DMS79 (cell line): ENCODE measurements around the gene STAB1.

Experiments used
- DNase-seq: peaks from one replicate; lab custom pipeline; 2025; lab: John Stamatoyannopoulos, UW

The STAB1 gene, protein sequence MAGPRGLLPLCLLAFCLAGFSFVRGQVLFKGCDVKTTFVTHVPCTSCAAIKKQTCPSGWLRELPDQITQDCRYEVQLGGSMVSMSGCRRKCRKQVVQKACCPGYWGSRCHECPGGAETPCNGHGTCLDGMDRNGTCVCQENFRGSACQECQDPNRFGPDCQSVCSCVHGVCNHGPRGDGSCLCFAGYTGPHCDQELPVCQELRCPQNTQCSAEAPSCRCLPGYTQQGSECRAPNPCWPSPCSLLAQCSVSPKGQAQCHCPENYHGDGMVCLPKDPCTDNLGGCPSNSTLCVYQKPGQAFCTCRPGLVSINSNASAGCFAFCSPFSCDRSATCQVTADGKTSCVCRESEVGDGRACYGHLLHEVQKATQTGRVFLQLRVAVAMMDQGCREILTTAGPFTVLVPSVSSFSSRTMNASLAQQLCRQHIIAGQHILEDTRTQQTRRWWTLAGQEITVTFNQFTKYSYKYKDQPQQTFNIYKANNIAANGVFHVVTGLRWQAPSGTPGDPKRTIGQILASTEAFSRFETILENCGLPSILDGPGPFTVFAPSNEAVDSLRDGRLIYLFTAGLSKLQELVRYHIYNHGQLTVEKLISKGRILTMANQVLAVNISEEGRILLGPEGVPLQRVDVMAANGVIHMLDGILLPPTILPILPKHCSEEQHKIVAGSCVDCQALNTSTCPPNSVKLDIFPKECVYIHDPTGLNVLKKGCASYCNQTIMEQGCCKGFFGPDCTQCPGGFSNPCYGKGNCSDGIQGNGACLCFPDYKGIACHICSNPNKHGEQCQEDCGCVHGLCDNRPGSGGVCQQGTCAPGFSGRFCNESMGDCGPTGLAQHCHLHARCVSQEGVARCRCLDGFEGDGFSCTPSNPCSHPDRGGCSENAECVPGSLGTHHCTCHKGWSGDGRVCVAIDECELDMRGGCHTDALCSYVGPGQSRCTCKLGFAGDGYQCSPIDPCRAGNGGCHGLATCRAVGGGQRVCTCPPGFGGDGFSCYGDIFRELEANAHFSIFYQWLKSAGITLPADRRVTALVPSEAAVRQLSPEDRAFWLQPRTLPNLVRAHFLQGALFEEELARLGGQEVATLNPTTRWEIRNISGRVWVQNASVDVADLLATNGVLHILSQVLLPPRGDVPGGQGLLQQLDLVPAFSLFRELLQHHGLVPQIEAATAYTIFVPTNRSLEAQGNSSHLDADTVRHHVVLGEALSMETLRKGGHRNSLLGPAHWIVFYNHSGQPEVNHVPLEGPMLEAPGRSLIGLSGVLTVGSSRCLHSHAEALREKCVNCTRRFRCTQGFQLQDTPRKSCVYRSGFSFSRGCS (N-terminal part only)

DNA sequence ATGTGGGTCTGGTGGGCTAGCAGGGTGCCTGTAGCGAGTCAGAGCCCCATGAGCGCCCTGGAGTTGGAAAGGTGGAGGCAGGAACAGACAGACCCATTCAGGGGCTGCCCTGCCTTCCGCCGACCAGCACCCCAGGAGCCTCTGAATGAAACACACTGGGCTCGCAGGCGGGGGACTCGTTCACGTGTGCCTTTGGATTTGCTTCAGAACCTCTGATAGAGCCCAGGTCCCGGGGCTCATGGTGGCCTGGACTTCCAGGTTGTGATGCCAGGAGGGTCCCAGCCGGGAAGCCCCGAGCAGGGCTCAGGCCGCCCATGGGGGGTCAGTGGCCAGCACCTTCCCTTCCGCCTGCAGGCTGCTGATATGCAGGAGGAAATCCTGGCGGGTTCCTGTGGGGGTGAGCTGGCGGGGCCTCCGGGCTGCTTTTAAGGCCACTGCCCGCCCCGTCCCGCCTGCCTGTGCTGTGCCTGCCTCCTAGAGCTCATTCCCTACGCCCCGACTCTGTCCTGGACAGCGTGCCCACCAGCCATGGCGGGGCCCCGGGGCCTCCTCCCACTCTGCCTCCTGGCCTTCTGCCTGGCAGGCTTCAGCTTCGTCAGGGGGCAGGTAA, at the start of gene STAB1:
STAB1 (plus strand) TSS at position 453 of the 610 bp plus-strand sequence; CDS start at position 529, 76 bp downstream.
- no peak for DNase-seq

DNA sequence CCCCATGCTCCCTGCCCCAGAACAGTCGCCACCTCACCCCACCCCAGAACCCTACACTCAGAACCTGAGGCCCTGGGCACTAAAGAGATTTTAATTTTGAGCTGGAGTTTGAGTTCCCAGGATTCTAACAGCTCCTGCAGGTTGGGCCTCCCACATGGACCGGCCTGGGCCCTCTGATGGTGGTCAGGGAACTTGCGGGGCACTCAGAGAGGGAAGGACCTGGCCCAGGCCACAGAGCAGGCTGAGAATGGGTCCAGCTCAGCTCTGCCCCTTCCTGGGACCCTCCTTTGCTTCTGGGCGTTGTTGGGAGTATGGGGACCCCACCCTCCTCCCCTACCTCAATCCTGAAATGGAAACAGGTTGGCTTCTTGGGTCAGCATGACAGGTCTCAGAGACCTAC, 49.1 kb upstream of the STAB1 start:
- no peak for DNase-seq

DNA sequence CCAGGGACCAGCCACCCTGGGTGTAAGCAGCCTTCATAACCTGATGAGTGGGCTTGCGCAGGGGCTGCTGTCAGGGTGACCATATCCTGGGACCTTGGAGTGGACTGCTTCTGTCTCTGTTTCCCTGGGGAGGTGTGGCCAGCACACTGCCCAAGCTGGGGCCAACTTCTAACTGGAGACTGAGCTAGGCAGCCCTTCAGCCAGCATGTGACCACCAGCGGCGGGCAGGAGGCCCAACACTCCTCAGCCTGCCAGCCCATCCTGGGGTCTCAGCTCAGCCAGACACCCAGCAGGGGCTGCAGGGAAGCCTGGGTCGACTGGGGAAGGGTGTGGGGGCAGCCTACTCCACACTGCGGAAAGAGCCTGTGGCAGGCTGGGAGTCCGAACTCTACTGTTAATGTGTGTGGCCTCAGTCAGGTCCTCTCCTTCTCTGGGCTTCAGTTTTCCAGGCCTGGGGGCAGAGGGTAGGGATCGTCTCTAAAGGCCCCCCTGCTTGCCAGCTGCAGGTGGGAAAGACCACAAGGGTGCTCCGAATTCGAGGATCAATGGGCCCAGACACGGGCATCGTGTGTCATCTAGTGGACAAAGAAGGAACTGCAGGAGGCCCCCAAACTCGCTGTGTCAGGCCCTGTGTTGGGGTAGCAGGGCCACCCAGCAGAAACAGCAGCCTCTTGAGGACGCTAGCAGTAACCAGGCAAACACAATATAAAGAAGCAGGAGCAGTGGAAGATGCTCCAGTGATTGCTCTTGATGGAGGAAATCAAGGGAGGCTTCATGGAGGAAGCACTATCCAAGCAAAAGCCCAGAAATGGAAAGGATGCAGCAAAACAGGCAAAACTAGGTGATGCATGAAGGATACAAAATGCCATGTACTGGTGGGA, 48.3 kb upstream of the STAB1 start:
- peak; percentile 5 for DNase-seq

DNA sequence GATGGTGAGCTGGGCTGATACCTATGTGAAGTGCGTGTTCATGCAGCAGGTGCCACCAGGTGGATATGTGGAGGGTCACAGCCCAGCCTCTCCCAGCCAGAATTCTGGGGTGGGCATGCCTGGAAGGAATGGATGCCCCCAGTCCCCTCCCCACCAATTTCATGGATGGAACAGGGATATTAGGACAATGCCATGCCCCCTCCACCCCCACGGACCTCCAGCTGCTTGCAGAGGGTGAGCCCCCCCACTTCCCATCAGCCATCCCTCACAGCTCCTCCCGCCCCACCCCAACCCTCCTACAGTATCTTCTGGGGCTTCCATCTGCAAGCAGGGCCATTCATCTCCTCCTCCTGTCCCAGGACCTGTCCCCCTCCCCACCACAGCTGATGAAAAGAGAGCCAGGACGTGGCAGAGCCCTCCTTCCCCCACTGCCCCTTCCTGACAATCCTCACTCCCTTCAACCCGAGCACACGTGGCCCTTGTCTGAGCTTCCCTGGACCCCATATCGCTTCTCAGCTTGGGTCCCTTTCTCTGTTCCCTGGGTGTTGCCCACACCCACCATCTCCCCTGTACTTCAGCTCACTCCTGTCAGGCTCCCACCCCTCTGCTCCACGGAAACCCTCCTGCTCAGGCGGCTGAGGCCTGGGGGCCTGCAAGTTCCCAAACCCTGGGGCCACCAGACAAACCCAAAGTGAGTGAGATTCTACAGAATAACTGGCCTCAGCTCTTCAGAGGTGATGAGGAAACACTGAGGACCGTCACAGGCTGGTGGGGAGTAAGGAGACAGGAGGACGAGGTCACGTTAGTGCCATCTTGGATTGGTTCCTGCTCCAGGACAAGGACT, 47.4 kb upstream of the STAB1 start:
- DNase-seq, result no peak

DNA sequence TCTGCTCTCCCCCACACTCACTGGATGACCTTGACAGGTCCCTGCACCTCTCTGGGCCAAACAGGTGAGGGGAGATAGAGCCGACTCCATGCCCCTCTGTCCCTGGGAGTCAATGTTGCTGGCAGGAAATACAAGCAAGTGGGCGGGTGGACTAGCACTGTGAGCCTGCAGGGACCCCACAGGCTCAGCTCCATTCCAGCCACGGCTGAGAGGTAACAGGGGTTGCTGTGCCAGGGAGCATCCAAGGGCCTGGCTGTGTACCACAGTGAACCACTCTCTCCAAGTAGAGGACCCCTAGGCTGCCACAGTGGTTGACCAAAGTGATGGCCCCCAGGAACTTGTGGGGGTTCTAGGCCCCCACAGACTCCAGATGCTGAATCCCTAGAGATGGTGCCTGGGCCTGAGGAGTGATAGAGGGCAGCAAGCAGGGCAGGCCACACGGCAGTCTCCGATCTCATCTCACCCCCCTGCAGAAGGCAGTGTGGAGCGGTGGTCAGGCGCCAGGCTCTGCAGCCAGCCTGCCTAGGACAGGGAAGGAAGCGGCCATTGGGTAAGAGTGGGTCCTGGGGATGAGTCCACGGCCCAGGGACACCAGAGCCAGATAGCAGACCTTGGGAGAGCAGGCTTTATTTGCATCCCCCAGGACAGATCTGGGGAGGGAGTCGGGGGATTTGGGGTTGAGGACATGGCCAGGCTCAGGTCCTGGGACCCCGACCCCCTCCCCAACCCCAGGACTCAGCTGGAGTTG, 44.5 kb upstream of the STAB1 start:
- no peak for DNase-seq

DNA sequence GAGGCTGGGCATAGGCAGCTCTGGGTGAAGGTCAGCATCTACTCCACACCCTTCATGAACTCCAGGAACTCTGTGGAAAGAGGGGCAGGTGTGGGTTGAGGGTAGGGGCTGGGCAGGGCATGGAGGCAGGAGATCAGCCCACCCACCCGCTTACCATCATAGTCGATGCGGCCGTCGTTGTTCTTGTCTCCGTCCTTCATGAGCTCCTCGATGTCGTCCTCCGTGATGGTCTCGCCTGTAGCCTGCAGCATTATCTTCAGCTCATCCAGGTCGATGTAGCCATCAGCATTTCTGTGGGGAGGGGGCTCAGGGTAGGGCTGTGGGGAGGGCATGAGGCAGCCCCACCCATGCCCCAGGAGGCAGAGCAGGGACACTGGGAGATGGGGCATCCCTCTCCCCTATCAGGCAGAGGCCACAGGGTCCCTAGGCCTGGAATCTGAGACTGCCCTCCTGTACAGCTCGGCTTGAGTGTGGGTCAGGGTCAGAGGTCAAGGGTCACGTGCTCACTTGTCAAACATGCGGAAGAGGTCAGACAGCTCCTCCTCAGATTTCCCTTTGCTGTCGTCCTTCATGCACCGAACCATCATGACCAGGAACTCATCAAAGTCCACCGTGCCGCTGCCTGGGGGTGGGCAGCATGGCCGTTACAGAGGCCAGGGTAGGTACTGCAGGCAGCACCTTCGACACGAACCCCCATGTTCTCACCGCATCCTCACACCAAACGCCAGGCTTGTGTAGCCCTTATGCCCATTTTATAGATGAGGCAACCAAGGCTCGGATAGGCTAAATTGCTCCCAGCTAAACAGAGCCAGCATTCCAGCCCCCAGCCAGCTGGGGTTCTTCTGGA, 43.7 kb upstream of the STAB1 start:
- no peak for DNase-seq

DNA sequence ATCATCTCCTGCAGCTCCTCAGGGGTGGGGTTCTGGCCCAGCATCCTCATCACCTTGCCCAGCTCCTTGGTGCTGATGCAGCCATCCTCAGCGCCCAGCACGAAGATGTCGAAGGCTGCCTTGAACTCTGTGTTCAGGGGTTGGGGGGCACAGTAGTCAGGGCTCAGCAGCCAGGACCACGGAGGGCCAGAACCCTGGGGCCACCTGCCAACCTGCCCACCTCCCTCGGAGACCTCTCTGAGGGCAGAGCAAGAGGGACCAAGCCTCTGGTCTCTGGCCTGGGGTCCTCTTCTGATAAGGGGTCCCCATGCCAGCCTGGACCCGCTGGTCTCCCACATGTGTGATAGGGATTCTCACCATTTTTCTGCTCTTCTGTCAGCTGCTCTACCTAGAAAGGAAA, 43.0 kb upstream of the STAB1 start:
- no peak for DNase-seq

DNA sequence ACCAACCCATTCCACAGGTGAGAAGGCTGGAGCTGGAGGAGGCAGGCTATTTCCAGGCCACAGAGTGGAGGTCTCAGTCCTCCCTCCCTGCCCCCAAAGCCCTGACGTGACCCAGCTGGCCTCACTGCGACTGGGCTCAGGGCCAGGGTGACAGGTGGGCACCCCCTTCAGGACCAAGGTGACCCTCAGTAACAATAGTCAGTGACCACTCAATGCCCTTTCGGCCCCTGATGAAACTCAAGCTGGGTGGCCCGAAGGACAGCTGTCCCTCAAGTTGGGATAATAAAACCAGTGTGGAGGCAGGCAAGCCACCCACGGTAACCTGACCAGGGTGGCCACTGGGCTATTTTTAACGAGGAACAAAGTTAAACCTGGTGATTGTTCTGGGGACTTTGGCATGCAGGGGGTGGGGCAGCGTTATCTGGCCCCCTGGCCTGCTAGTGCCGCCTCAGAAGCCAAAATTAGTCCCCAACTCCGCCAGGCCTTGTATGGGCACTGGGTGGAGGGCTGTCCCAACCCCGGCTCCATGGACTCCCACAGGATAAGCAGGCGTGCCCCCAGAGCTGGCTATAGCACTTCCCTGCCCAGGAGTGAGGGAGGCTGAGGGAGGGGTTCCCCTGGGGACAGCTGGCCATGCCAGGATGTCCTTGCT, 42.4 kb upstream of the STAB1 start:
- no peak for DNase-seq

DNA sequence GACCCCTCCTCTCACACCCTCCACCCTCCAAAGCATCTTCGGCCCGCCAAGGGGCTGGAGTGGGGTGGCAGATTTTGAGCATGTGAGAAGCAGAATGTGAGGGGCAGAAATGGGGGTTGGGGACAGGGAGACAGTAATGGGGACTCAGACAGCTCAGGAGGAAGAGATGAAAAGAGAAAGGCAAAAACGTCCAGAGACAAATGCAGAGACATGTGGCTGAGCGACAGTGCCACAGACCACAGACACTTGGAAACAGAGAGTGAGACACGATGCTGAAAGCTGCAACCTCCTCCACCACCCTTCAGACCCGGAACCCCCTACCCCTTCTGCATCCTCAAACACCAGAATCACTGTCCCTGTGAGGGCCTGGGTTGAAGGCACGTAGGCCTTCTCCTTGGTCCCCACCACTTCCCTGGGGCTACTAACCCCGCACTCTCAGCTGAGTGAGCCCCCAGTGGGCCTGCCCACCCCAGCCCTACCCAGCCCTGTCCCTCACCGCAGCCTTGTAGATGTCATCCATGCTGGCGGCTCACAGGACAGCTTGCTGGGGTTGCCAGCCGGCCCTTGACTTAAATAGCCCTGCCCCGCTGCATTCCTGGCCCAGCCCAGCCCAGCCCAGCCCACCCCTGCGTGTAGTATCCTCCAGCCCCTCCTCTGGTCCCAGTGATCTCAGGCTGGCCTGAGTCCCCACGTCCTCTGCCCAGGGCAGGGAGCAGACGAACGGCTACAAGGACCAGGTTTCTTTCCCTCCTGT, 41.5 kb upstream of the STAB1 start, which contains the start of gene TNNC1:
TNNC1 (minus strand) TSS at position 546 of the 754 bp plus-strand sequence; CDS start at position 520, 26 bp downstream.
- DNase-seq, result no peak

DNA sequence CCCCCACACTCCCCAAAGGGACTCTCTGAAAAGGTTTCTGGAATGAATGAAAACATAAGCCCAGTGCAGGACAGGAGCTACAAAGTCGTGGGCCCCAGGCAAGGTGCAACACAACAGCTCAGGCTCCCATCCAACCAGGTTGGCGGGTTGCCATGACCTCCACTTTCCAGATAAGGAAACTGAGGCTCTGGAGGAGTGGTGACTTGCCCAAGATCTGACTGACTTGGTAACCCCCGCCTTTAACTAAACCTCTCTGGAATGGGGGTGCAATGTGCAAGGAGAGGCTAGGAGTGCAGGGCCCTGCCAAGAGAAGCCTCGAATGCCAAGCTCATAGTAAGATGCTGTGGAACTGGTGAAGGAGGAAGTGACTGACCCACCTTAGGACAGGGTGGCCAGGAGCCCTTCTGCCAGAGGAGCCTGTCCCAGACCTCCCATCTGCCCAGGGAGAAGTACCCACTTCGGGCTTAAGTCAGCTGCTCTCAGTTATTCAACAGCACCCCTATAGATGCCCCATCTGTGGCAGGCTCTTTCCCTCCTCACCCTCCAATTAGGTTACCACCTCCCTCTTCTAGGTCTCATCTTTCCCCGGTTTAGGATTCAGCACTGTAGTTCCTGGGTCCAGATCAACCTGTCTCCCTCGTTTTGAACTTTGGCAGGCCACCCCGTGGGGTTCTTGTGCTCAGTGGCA, 40.7 kb upstream of the STAB1 start:
- no peak for DNase-seq

DNA sequence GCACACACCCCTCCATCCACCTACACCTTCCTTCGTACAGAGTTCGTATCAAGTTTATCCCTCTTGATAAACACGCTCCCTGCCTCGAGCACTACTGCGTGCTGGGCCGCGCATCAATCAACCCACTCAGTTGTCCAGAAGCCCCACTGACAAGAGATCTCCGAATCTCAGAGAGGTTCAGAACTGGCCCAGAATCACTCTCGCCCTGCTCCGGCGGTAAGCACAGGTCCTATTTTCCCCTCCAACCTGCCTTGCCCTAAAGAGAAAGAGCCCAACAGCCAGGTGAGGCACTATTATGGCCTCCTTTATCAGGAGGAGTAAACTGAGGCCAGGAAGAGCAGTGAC, 40.2 kb upstream of the STAB1 start:
- DNase-seq, result no peak

DNA sequence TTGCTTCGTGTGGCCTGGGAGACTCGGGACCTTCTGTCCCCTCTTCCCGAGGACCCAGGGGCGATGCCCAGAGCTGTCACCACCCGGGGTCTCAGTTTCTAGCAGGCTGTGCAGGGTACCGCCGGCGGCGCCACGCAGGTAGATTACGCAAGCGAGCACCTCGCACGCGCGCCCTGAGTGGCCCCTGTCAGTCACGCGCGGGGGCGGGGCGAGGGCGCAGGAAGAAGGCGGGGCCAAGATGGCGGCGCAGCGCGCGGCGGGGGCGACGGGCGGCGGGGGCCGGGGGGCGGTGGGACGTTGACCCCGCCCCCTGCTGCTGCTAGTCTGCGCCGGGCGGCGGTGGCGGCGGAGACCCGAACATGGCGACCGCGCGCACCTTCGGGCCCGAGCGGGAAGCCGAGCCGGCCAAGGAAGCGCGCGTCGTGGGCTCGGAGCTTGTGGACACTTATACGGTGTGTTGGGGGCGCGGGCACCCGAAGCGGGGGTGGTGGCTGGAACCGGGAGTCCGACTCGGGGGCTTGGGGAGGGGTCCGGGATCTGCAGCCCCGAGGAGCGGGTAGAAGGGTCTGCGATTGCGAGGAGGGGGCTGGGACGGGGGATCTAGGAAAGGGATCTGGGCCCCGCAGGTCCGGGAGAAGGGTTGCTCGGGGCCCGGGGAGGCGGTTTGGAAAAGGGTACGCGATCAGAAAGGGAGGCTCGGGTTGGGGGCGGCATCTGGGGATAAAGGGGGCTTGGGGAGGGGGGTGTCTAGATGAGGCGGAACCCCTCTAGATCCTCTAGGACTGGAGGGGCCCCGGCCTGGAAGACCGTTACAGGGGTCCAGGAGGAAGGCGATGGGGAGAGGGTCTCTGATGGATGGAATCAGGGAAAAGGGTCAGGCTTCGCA, 39.6 kb upstream of the STAB1 start, which contains the start of gene NISCH:
NISCH (plus strand) TSS at position 322 of the 886 bp plus-strand sequence; CDS start at position 360, 38 bp downstream.
- DNase-seq, result peak; percentile 14

DNA sequence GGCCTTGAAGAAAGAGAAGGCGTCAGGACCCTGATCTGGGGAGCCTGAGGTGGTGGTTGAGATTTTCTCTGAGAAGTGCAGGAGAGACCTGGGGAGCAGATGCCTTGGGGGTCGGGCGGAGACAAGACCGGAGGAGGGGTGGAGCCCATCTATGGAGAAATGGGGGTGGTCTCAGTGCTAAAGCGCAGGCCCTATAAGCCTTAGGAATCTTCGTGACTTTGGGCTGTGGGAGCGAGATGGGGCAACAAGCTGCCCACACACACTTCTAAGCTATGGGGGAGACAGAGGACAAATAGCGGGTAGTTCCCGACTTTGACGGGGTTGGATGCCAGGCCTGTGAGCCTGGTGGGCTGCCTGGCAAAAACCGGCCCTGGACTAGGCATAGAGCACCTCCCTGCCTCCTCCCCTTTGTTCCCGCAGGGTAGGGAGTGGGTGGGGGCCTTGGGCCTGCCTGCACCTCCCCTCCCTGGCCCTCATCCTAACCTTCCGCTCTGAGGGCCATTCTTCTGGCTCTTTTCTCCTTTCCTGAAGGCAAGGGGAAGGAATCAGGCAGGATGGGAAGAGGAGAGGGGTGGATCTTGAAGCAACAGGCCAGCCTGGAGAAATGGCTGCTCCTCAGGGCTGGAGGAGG, 38.9 kb upstream of the STAB1 start:
- no peak for DNase-seq

DNA sequence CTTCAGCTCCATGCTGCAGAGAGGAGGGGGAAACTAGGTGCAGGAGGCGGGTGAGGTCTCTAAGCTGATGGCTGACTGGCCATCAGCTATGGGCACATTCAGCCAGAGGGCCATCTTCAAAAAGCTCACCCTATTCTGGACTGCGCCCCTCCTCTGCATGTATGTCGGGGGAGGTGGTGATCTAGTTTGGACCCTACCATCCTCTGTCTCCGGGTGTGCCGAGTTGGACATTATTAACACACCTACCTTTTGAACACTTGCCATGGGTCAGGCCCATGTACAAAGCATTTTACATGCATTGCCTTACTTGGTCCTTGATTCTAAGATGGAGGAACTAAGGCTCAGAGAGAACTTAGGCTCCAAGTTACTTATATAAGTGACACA, 38.3 kb upstream of the STAB1 start:
- DNase-seq, result no peak
